Subcutaneous abdominal adipose tissue (tissue), 5 donors: ENCODE data around the gene FYB1.

Experiments used
- H3K27ac ChIP-seq: one replicate; pipeline ENCODE4 v1.7.0; 2013; ENCODE audit warnings: low read depth, mild to moderate bottlenecking, inconsistent platforms, low read length, moderate library complexity
- H3K27me3 ChIP-seq, 5 donors: one replicate each; pipeline ENCODE4 v1.7.0; 2013; ENCODE audit warnings: low read length in 5 of 5, inconsistent platforms in 1 of 5; ENCODE audit not compliant: control insufficient read depth in 5 of 5, insufficient read depth in 4 of 5
- H3K36me3 ChIP-seq, 5 donors: one replicate each; pipeline ENCODE4 v1.7.0; 2013; ENCODE audit warnings: low read length in 5 of 5; ENCODE audit not compliant: control insufficient read depth in 5 of 5, insufficient read depth in 5 of 5
- H3K4me1 ChIP-seq, 5 donors: one replicate each; pipeline ENCODE4 v1.7.0; 2013; ENCODE audit warnings: low read length in 5 of 5, mild to moderate bottlenecking in 3 of 5, moderate library complexity in 1 of 5; ENCODE audit not compliant: control insufficient read depth in 5 of 5, insufficient read depth in 5 of 5
- H3K4me3 ChIP-seq, 5 donors: one replicate each; pipeline ENCODE4 v1.7.0; 2013; ENCODE audit warnings: low read length in 5 of 5, low read depth in 1 of 5
- H3K9ac ChIP-seq, 5 donors: one replicate each; pipeline ENCODE4 v1.7.0; 2013; ENCODE audit warnings: low read length in 5 of 5, mild to moderate bottlenecking in 4 of 5, moderate library complexity in 3 of 5
- H3K9me3 ChIP-seq, 5 donors: one replicate each; pipeline ENCODE4 v1.7.0; 2013; ENCODE audit warnings: low read length in 5 of 5; ENCODE audit not compliant: control insufficient read depth in 5 of 5
- donor health status: healthy.
- donor health status: healthy.
- donor health status: healthy.
- donor health status: healthy.
- donor health status: healthy.

The FYB1 gene

GRCh38 chr5:39175273-39175955 lies 43.9 kb downstream of the FYB1 start:
- Histone ChIP-seq H3K9ac (no peak overlapping the region), H3K36me3 (no peaks in the 10 kb centered on the region), H3K4me3 (no peak overlapping the region), H3K4me1 (peaks cover 0 to 7% (median 6%) of the 10 kb centered on the region in 5 donors), H3K27me3 (no peaks in the 10 kb centered on the region), H3K9me3 (peaks cover 0 to 6% (median 2%) of the 10 kb centered on the region in 5 donors), H3K27ac (no peak overlapping the region)

- Histone ChIP-seq H3K9me3 (peaks cover 0 to 6% (median 2%) of the 10 kb centered on the region in 5 donors), H3K36me3 (no peaks in the 10 kb centered on the region), H3K9ac (no peak overlapping the region), H3K27me3 (no peaks in the 10 kb centered on the region), H3K4me1 (peaks cover 0 to 7% (median 6%) of the 10 kb centered on the region in 5 donors), H3K27ac (no peak overlapping the region), H3K4me3 (no peak overlapping the region)
These were observed 46.3 kb downstream of the FYB1 start for GRCh38 chr5:39173069-39173468.

DNA sequence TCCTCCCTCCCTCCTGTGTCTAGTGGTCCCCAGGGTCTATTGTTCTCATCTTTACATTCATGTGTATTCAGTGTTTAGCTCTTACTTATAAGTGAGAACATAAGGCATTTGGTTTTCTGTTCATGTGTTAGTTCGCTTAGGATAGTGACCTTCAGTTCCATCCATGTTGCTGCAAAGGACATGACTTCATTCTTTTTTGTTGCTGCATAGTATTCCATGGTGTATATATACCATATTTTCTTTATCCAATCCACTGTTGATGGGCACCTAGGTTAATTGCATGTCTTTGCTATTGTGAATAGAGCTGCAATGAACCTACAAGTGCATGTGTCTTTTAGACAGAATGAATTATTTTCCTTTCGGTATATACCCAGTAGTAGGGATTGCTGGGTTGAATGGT lies 46.8 kb downstream of the FYB1 start:
- Histone ChIP-seq H3K9ac (no peak overlapping the region), H3K36me3 (no peaks in the 10 kb centered on the region), H3K27me3 (no peaks in the 10 kb centered on the region), H3K27ac (no peak overlapping the region), H3K9me3 (peaks cover 0 to 6% (median 2%) of the 10 kb centered on the region in 5 donors), H3K4me1 (peaks cover 0 to 7% (median 6%) of the 10 kb centered on the region in 5 donors), H3K4me3 (no peak overlapping the region)

- no peak overlapping the region for H3K27ac ChIP-seq
These were observed 47.7 kb downstream of the FYB1 start for GRCh38 chr5:39171647-39172046.

GRCh38 chr5:39169081-39169480 lies 50.3 kb downstream of the FYB1 start:
- Histone ChIP-seq H3K27ac (no peak overlapping the region), H3K36me3 (no peaks in the 10 kb centered on the region), H3K4me3 (no peak overlapping the region), H3K27me3 (no peaks in the 10 kb centered on the region), H3K4me1 (no peaks in the 10 kb centered on the region), H3K9ac (no peak overlapping the region), H3K9me3 (peaks cover 0 to 6% (median 2%) of the 10 kb centered on the region in 5 donors)

More at GRCh38 chr5:39171647-39172046, 47.7 kb downstream of the FYB1 start:
- Histone ChIP-seq H3K27me3 (no peaks in the 10 kb centered on the region), H3K9ac (no peak overlapping the region), H3K4me1 (peaks cover 0 to 7% (median 0%) of the 10 kb centered on the region in 5 donors), H3K4me3 (no peak overlapping the region), H3K36me3 (no peaks in the 10 kb centered on the region), H3K9me3 (peaks cover 0 to 6% (median 2%) of the 10 kb centered on the region in 5 donors)

GRCh38 chr5:39167972-39168342 lies 51.4 kb downstream of the FYB1 start:
- Histone ChIP-seq H3K27ac (no peak overlapping the region), H3K4me3 (no peak overlapping the region)

GRCh38 chr5:39167141-39167971 lies 52.0 kb downstream of the FYB1 start:
- peaks cover 0 to 2% (median 0%) of the 10 kb centered on the region in 5 donors for H3K4me1 ChIP-seq
- H3K9me3 ChIP-seq, result peaks cover 0 to 1% (median 0%) of the 10 kb centered on the region in 5 donors
- H3K27me3 ChIP-seq, result no peaks in the 10 kb centered on the region
- H3K4me3 ChIP-seq, result no peak overlapping the region
- H3K9ac ChIP-seq, result no peak overlapping the region
- no peak overlapping the region for H3K27ac ChIP-seq
- H3K36me3 ChIP-seq, result no peaks in the 10 kb centered on the region

More at GRCh38 chr5:39167972-39168342, 51.4 kb downstream of the FYB1 start:
- Histone ChIP-seq H3K9me3 (peaks cover 0 to 5% (median 1%) of the 10 kb centered on the region in 5 donors), H3K9ac (no peak overlapping the region), H3K27me3 (no peaks in the 10 kb centered on the region), H3K36me3 (no peaks in the 10 kb centered on the region), H3K4me1 (peaks cover 0 to 2% (median 0%) of the 10 kb centered on the region in 5 donors)

DNA sequence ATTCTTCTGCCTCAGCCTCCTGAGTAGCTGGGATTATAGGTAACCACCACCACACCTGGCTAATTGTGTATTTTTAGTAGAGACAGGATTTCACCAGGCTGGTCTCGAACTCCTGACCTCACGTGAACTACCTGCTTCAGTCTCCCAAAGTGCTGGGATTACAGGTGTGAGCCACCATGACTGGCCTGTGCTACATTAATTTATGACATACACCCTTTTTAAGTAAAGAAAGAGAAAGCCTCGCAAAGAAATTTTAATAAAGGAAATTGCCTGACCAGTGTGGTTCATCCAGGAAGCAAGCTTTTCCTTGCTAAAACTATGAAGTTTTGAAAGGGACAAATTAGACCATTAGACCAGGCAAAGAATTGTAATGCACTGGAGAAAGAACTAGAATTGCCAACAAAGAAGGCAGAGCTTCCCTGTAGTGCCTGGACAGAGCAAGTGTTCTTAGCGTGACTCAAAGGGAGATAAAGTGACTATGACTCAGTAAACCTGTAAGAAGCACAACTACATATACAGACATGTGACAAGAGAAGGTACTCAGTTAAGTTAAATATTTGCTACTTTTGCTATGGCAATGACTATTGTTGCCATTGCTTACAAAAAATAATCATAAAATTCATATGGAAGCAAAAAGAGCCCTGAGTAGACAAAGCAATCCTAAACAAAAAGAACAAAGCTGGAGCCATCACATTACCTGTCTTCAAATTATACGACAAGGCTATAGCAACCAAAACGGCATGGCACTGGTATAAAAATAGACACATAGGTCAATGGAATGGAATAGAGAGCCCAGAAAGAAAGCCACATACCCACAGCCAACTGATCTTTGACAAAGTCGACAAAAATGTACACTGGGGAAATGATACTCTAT lies 54.6 kb downstream of the FYB1 start:
- H3K27ac ChIP-seq, result no peak overlapping the region
- no peaks in the 10 kb centered on the region for H3K9me3 ChIP-seq
- no peaks in the 10 kb centered on the region for H3K27me3 ChIP-seq
- no peak overlapping the region for H3K4me3 ChIP-seq
- H3K36me3 ChIP-seq, result no peaks in the 10 kb centered on the region
- H3K9ac ChIP-seq, result no peak overlapping the region
- peaks cover 0 to 2% (median 0%) of the 10 kb centered on the region in 5 donors for H3K4me1 ChIP-seq

GRCh38 chr5:39164016-39164415 lies 55.3 kb downstream of the FYB1 start:
- no peaks in the 10 kb centered on the region for H3K9me3 ChIP-seq
- no peak overlapping the region for H3K9ac ChIP-seq
- H3K4me3 ChIP-seq, result no peak overlapping the region
- no peaks in the 10 kb centered on the region for H3K27me3 ChIP-seq
- H3K27ac ChIP-seq, result no peak overlapping the region
- peaks cover 0 to 2% (median 0%) of the 10 kb centered on the region in 5 donors for H3K4me1 ChIP-seq
- no peaks in the 10 kb centered on the region for H3K36me3 ChIP-seq
